ENCODE data around the gene GTF2H4.
"Not testable (repeated sequence)": the region's sequence is repeated elsewhere in the genome, so short reads cannot be mapped to it uniquely, and the experiment has no call there.

GTF2H4 gene

DNA sequence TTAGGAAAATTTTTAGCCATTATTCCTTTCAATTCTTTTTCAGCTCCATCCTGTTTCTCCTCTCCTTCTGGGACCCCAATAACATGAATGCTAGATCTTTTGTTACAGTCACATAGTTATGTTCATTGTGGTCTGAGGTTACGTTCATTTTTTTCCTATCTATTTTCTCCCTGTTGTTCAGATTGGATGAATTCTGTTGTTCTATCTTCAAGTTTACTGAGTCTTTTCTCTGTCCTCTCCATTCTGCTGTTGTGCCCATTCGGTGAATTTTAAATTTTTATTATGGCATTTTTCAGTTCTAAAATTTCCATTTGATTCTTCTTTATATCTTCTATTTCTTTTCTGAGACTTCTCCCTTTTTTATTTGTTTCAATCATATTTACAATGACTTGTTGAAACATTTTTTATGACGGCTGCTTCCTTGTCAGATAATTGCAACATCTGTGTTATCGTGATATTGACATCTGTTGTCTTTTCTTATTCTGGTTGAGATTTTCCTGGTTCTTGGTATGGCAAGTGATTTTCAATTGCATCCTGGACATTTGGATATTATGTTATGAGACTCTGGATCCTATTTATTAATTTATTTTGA is 36.3 kb upstream of the GTF2H4 start:
- no peak for DNase-seq (ENCODE audit: extremely low read depth, low read depth)
- TF ChIP-seq, protein P1, sequence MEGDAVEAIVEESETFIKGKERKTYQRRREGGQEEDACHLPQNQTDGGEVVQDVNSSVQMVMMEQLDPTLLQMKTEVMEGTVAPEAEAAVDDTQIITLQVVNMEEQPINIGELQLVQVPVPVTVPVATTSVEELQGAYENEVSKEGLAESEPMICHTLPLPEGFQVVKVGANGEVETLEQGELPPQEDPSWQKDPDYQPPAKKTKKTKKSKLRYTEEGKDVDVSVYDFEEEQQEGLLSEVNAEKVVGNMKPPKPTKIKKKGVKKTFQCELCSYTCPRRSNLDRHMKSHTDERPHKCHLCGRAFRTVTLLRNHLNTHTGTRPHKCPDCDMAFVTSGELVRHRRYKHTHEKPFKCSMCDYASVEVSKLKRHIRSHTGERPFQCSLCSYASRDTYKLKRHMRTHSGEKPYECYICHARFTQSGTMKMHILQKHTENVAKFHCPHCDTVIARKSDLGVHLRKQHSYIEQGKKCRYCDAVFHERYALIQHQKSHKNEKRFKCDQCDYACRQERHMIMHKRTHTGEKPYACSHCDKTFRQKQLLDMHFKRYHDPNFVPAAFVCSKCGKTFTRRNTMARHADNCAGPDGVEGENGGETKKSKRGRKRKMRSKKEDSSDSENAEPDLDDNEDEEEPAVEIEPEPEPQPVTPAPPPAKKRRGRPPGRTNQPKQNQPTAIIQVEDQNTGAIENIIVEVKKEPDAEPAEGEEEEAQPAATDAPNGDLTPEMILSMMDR (IDR thresholded peaks at IDR 0.05; ENCODE audit: low read depth, low read length): no peak

DNA sequence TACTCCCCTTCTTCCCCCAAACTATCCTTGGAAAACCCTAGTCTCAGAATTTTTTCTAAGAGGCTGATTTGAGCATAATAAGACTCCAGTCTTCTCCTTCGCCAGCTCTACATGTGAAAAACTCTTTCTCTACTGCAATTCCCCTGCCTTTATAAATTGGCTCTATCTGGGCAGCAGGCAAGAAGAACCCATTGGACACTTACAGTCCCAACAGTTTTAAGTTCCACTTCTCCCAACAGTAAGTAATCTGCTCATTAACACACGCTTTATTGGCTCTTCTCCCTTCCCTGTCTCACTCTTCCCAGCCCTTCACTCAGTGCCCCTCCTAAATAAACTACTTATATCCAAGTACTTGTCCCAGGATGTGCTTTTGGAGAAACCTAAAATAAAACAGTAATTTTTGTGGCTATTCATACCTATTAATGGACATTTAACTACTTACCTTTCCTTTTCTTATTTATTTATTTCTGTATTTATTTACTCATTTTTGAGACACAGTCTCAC is 34.8 kb upstream of the GTF2H4 start:
- no peak for DNase-seq (ENCODE audit: extremely low read depth, low read depth)
- TF ChIP-seq, protein P1 (IDR thresholded peaks at IDR 0.05; ENCODE audit: low read depth, low read length): no peak

DNA sequence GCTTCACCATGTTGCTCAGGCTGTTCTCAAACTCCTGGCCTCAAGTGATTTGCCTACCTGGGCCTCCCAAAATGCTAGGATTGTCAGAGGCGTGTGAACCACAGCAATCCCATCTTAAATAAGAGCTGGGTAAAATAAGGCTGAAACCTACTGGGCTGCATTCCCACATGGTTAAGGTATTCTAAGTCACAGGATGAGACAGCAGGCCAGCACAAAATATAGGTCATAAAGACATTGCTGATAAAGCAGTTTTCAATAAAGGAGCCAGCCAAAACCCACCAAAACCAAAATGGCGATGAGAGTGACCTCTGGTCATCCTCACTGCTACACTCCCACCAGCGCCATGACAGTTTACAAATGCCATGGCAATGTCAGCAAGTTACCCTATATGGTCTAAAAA is 34.2 kb upstream of the GTF2H4 start:
- not testable (repeated sequence) for DNase-seq (ENCODE audit: extremely low read depth, low read depth)

DNA sequence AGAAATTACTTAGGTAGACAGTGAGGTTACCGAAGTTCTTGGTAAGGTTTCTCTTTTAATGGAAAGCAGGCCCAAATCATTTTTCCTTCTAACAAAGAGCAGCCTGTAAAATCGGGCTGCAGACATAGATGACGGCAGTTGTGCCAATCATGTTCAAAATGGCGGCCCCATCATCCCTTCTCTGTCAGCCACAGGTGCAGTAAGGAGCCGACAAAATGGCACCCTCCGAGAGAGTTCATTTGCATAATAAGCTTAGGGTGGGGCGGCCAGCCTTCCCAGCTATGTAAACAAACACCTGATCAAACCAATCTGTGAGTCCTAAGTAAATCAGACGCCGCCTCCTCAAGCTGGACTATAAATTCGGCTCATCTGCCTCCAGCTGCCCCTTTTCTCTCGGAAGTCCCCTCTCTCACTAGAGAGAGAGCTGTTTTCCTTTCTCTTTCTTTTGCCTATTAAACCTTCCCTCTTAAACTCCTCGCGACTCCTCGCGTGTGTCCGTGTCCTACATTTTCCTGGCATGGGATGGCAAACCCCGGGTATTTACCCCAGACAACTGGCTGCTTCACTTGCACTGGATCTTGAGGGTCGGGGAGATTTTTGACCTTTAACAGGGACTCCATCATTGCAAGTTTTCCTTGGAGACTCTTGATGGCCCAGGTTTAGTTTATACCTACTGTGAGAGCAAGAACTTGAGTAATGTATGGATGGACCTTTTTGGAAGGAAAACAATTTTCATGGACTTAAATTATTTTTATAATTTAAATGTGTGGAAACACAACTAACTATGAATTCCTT is 32.6 kb upstream of the GTF2H4 start:
- TF ChIP-seq, protein P1 (IDR thresholded peaks at IDR 0.05; ENCODE audit: low read depth, low read length): no peak
- no peak for DNase-seq (ENCODE audit: extremely low read depth, low read depth)

DNA sequence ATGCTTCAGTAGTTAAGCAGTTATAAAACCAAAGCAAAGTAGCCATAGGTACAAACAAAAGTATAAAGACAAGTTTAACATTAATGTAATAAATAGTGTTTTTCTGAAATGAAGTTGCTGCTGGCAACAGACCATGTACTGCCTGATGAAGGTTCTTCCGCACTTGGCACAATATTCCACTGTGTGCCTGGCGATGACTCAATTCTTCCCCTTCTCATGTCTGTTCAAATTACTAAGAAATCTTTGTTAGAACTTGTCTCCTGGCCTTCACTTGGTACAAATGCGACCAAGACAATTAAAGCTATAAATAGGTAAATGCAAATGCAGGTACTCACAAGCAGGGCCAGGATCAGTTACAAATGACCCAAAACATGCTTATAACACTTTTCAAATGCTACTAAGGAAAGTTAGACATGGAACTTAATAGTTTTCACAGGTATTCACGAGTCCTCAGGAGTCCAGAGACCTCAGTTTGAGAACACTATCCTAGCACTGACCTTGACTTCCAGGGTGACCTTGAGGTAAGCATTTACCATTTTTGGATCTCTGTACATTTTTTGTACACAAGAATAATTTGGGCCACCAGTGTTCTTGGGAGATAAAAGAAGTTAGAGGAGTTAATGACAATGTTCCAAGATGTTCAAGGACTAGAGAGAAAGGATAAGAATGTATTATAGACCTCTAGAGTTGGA is 31.8 kb upstream of the GTF2H4 start:
- TF ChIP-seq, protein P1 (IDR thresholded peaks at IDR 0.05; ENCODE audit: low read depth, low read length): no peak
- no peak for DNase-seq (ENCODE audit: extremely low read depth, low read depth)

DNA sequence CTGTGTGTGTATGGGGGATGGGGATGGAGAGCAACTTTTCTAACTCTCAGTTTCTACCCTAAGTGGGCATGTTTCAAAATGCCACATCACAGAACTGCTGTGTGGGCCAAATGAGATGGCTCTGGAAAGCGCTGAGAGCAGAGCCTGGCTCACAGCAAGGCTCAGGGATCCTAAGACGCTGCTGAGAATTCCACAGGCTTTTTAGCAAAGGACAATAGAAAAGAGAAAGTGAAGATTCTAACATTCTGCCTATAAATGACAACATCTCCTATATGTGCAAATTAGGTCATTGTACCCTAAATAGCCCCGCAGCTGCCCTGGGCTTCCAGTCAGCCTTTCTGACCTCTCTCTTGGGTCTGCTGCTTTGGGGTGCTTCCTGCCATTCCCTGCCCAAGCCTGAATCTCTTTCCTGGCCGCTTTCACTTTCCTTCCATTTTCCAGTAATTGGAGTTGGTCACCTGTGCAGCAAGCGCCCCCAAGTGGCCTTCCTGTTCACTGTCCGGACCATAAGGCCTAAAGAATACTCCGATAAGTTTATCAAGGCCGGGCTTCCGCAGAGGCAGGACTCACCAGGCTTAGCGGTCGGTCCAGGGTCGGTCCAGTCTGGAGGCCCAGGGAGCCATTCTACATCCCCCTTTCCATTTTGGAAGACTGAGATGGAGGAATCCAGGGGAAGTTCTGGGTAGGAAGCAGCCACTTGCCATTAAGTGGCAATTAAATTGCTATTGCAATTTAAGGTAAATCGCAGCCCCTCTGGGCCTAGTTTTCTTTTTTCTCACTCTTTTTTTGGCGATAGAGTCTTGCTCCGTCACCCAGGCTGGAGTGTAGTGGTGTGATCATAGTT is 30.4 kb upstream of the GTF2H4 start:
- peak; percentile 80 for DNase-seq (ENCODE audit: extremely low read depth, low read depth)
- TF ChIP-seq, protein P1 (IDR thresholded peaks at IDR 0.05; ENCODE audit: low read depth, low read length): peak; percentile 91

DNA sequence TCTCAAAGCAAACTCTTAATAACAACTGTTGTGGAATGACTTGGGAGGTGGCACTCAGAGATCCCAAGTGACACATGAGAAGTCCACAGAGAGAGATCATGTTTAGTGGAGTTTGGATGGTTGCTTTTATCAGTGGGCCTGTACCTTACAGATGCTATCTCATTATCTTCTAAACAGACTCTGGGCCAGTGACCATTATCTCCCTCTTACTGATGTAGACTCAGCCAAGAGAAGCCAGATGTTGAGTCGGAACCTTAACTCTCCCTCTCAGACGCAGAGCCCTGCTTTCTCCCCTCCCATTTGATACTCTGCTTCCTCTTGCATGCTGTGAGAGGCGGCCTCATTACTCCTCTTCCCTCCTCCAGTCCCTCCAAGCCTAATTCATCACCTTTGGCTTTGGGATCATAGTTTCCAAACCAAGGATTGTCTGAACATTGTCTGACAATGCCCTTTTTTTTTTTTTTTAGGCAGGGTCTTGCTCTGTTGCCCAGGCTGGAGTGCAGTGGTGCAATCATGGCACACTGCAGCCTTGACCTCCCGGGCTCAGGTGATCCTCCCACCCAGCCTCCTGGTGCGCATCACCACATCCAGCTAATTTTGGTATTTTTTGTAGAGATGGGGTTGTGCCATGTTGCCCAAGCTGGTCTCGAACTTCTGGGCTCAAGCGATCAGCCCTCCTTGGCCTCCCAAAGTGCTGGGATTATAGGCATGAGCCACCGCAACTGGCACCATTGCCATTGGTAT is 28.2 kb upstream of the GTF2H4 start:
- TF ChIP-seq, protein P1 (IDR thresholded peaks at IDR 0.05; ENCODE audit: low read depth, low read length): no peak

More for the DNA sequence above, 28.2 kb upstream of the GTF2H4 start:
- no peak for DNase-seq (ENCODE audit: extremely low read depth, low read depth)
